Stimulated activated CD4-positive, alpha-beta T cell treated with anti-CD3 and anti-CD28 coated beads, Interleukin-1b, Interleukin-23, amount 100 ng/mL, for 24 hours (primary cell): ENCODE data around the gene MLYCD.
A peak's percentile ranks its signal among the peaks of the same experiment; 100 is the strongest.

ENCODE experiments used
- DNase-seq, 4 experiments: peaks; one replicate each; pipeline ENCODE4 v3.0.0-alpha.2; 2020; ENCODE audit warnings: low read depth in 4 of 4, low spot score in 1 of 4

The MLYCD gene

DNA sequence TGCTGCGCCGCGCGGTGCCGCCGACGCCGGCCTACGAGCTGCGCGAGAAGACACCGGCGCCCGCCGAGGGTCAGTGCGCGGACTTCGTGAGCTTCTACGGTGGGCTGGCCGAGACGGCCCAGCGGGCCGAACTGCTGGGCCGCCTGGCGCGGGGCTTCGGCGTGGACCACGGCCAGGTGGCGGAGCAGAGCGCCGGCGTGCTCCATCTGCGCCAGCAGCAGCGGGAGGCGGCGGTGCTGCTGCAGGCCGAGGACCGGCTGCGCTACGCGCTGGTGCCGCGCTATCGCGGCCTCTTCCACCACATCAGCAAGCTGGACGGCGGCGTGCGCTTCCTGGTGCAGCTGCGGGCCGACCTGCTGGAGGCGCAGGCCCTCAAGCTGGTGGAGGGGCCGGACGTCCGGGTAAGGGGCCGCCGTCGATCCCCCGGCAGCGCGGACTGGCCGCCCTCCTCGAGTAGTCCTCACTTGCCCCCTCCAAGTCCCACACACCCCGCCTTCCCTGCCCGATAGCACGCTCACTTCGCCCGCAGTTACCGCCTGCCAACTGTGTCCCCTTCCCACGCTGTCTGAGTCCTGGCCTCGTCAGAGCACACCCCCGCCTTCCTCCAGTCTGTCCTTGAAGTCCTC is 470 bp downstream of the MLYCD start:
- peak in 2 of 4 experiments; percentile 8 to 11 for DNase-seq

DNA sequence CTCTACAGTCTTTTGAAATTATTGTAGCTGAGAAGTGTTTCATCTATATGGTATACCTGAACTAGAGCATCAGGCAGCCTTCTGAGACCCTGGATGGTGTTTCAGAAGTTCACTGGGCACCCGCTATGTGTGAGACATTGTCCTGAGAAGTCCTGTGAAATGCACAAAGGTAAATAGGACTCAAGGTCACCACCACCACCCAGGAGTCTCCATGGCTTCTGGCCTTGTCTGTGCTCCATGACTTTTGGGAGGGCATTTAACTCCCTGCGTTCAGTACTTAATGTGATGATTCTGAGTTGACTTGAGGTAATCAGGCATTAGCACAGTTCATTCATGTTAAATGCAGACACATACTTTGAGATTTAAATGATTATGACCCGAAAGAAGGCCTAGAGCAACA is 1.1 kb downstream of the MLYCD start:
- no peak for DNase-seq

DNA sequence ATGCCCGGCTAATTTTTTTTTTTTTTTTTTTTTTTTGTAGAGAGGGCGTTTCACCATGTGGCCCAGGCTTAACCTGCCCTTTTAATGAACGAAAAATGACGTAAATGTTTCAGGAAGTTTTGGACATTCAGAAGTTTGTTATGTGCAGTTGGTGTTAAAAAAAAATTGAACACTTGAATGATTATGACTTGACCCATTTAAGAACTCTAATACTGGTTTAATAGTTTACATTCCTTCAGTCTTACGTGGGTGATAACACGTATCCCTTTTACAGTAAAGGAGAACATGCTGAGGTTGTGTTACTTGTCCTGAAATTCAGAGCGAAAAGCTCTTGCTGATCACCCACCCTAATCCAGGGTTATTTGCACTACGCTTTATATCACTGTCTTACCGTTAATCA is 1.7 kb downstream of the MLYCD start:
- no peak for DNase-seq

DNA sequence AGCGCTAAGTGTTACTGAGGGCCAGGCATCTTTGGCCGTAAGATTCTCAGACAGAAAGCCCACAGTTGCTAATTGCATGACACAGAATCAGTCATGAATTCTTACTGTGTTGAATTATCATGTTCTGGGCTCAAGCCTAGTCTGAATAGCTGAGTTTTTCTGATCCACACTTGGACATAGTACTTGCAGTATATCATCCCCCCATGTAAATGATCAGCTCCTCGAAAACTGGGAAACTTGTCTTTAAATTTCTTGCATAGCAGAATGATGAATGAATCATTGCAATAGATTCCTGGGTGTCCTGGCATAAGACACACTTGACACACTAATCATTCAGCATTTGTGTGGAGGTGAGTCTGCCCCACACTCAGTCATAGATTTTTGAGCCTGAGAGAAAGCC is 2.2 kb downstream of the MLYCD start:
- DNase-seq: no peak

DNA sequence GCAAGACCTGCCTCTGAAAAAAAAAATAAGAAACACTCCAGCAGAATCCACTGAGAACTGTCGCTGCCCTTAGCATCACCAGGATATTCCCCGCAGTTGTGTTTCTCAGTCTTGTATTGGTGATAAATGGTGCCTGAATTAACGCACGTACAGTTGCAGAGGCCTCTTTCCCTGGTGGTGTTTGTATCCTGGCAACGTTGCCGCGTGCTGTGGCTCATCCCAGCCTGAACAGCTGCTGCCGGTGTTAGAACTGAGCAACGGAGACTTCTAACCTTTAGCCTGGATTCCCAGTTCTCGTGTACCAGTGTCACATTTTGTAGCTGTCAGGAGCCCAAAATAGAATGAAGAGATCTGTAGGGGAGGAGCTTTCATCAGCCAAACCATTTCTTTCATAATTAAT is 4.8 kb downstream of the MLYCD start:
- no peak for DNase-seq

DNA sequence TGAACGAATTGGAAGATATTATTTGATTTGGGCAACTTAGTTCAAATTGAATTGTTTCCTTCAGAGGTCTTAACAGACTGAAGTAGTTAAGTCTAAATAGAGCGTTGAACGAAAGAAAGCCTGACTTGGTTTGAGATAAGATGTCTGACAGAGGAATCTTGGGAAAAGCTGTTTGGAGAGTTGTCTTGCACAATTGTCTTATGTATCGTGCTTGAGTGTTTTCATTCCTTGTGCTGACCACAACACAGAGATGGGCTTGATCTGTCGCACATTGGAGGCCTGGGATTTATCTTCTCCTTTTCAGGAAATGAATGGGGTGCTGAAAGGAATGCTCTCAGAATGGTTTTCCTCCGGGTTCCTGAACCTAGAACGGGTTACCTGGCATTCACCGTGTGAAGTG is 7.8 kb downstream of the MLYCD start:
- no peak for DNase-seq

DNA sequence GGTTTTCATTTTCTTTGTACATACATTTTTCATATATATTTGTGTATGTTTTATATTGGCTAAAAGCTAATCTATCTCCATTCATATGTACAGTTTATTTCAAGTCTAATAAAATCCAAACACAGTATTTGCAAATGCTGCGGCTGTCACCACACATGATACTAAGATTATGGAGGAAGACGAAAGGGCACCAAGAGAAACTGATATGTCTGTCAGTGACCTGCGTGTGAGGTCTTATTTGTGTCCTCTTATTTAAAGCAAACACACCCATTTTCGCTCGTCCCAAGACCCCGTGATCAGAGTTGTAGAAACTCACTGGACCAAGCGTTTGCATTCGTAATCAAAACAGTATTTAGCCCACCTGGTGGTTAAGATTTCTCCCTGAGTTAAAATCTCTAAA is 8.2 kb downstream of the MLYCD start:
- DNase-seq: no peak

DNA sequence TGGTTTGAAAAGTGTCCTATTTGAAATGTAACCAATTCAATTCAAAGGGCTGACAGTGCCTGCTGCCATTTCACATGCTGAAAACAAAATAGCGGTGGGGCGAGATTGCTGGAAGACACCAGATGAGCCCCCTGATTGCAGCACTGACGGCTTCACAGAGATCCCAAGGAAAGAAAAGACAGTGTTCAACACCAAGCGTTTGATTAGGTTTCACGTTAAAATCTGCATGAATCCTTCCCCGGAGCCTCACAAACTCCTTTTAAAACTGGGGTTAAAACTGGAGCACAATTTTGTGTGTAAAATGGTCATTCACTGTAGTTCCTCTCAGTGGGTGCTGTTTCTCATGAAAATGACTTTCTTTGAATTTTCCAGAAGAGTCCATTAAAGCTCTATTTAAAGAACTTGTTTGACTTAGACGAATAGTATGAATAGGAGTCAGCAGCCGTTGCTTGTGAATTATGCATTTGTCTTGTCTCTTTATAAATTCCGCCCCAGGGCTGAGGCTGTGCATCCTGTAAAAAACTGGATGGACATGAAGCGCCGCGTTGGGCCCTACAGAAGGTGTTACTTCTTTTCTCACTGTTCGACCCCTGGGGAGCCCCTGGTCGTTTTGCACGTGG is 8.8 kb downstream of the MLYCD start:
- no peak for DNase-seq

DNA sequence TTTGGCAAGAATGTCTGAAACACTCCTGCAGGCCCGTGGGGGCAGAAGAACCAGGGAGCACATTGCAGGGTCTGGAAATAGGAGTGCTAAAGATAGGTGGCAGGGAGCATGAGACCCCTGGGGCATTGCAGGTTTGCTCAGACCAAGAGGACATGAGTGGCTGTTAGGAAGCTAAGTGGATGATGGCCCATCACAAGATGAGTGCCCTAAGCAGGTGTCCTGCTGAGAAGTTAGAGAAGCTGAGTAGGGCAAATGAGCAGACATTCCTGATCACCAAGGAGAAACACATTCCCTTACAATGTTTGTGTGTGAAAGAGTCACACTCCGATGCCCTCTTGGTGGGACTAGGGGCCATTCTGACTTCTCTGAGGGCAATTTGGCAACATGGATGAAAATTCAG is 9.9 kb downstream of the MLYCD start:
- DNase-seq: no peak

DNA sequence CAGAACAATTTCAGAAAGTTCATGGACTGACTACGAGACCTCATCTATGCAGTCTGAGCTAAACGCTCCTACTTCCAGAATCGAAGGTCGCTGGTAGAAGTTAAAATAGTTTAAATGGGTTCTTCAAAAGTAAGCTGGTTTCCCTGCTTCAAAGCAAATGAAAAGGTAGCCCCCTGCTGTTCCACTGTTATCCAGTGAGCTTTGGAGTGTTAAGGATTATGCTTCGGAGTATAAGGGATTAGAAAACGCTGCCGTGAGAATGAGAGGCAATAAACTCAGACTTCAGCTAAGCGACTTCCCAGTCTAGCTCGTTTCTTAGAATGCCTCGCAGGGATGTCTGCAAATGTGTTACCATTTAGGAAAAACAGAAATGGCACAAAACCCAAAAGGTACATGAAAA is 12.4 kb downstream of the MLYCD start:
- no peak for DNase-seq

DNA sequence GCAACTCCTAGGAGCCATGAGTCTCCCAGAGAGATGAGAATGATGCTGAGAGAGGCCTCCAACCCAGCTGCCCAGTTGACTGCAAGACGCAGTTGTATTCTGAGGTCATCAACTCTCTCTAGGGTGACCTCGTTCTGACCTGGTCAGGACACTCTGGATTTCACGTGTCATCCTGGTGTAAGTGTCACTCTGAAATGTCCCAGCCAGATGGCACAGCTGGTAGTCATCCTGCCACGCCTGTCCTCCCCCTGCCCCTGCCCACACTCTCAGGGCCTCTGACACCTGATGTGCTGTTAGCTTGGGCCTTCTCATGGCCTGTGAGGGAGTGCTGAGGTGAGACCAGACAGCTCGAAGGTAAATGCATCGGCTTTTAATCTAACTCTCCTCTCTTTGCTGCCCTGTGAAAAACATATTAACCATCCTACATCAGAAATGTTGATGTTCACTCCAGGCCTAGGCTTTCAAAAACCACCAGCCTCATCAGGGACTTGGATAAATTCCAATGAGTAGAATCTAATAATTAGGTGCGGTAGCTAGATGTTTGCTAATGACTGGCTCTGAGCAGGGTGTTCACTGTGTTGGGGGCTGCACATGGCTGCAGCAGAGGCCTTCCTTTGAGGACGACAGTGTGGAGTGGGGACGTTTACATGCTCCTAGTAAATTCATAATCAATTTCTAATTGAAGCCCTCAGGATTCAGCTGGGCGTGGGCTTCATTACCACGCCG is 13.8 kb downstream of the MLYCD start:
- no peak for DNase-seq

DNA sequence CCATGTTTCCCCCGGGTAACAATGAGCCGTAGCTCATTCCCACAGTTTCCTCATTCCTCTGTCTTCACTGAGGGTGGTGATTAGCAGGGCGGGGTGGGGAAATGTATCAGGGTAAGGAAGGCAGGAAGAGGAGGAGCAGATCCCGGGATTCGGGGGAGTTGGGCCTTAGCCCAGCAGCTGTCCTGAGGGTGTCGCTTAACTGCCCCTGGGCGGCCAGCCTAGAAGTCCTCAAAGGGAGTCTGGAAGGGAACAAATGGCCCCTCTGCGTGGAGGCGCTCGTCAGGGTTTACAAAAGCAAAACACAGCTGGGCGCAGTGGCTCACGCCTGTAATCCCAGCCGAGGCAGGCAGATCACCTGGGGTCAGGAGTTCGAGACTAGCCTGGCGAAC is 14.3 kb downstream of the MLYCD start:
- no peak for DNase-seq

DNA sequence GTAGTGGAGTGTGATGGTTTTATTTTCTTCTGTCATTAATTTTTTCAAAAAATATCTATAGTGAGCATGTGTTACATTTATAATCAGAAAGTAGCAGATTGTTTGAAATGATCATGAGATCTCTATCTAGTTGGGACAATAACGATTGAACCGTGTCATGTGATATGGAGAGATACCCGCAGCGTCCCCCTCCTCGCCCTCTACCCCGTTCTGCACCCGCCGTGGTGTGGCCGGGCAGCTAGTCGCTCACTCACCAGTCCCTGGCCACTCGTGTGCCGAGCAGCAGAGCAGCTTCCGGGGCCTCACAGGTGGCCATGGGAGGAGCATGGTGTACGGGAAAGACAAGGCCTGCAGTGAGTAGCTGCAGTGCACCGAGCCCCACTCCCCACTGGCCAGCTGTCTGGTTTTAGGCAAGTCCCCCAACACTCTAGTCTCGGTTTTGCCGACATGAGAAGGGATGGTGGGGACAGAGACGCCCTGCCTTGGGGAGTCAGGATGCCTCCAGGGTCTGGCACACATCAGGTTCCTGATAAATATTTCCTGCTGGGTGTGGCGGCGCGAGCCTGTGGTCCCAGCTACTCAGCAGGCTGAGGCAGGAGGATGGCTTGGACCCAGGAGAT is 15.3 kb downstream of the MLYCD start:
- no peak for DNase-seq

DNA sequence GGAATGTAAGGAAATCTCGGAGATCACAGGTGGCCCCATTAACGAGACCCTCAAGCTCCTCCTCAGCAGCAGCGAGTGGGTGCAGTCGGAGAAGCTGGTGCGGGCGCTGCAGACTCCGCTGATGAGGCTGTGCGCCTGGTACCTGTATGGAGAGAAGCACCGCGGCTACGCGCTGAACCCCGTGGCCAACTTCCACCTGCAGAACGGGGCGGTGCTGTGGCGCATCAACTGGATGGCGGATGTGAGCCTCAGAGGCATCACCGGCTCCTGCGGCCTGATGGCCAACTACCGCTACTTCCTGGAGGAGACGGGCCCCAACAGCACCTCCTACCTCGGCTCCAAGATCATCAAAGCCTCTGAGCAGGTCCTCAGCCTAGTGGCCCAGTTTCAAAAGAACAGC is 16.2 kb downstream of the MLYCD start:
- DNase-seq: no peak

DNA sequence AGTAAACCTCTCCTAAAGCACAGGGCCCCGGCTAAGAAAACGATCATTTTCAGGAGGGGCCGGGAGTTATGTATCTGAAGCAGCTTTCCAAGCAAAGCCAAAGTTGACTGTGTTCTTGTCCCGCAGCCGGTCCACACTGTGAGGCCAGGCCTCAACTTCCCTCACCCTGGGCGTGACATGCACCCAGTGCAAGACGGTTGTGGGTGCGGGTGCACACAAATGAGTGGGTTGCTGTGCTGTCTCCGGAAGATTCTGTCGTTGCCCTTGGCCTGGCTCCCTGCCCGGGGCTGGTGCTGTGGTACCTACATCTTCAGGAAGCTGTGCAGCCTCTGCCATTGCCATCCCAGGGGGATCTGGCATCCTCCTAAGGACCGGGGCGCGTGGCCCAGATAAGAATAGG is 16.6 kb downstream of the MLYCD start:
- DNase-seq: no peak

DNA sequence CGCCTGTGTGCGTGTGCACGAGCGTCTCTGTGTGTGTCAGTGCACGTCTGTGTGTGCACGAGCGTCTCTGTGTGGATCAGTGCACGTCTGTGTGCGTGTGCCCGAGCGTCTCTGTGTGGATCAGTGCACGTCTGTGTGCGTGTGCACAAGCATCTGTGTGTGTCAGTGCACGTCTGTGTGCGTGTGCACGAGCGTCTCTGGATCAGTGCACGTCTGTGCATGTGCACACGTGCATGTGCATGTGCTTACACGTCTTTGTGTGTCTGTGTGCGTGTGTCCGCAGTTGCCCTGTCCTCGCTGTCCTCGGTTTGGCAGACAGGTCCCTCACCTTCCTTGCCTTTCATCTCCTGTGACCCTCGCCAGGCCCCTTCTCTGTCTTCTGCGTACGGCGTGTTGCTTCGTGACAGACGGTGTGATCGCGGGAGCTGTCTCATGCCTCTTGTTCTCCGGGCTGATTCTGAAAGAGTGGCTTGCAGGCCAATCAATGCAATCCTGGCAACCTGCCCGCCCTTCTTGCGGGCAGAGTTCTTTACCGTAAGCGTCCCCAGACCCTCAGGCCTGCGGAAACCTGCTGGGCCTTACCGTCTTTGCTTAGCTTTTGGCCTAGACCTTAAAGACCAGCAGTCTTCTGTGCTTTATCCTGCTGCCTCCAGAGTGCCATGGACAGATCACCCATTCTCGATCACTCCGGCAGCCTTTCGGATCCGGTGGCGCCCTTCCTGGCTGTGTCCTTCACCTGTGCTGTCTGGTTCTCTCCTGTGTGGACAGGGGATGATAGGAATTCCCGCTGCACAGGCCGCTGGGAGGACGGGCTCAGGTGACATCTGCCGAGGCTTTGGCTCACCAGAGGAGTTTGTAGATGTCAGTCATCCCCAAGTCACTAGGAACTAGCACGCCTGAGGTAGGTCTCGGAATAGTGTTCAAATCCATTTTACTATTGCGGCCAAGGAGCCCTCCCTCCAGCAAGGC is 18.5 kb downstream of the MLYCD start:
- DNase-seq: no peak

DNA sequence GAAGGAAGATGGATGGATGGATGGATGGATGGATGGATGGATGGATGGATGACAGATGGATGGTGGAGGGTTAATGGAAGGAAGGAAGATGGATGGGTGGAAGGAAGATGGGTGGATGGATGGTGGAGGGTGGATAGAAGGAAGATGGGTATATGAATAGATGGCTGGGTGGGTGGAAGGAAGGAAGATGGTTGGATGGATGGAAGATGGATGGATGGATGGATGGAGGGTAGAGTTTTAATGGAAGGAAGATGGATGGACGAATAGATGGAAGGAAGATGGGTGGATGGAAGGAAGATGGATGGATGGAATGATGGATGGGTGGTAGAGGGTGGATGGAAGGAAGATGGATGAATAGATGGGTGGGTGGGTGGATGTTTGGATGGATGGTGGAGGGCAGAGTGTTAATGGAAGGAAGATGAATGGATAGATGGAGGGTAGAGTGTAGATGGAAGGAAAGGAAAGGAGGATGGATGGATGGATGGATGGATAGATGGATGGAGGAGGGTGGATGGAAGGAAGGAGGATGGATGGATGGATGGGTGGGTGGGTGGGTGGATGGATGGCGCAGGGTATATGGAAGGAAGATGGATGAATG is 22.1 kb downstream of the MLYCD start:
- no peak for DNase-seq

DNA sequence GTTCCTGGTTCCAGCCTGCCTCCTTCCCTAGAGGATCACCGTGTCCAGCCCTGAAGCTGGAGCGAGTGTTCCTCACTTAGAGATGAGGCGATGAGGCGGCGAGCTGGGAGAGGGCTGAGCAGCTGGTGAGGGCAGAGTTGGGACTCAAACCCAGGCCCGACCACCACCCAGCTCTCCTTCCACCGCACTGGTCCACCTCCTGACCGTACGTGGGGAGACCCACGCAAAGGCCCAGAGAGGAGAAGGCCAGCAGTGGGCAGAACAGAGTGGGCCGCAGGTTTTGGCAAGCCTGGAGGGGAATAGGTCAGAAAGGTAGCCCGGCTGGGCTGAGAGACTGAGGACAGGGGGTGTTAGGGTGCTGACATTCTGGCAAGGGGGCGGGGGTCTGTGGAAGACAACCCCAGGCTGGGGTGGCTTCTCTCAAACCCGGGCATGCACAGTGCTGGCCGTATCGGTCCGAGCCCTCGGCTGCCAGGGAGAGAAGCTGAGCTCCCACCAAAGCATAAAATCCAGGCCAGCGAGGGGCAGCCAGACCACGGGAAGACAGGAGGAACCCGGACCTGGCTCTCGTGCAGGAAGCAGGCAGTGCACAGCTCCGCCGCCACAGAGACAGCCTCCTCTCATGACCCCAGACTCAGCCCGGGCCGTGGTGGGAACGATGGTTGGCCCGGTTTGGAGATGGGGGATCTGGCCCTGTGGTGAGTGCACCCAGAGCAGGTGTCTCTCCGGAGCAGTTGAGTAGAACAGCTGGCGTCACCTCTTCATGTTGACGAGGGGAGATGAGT is 24.9 kb downstream of the MLYCD start:
- DNase-seq: no peak

DNA sequence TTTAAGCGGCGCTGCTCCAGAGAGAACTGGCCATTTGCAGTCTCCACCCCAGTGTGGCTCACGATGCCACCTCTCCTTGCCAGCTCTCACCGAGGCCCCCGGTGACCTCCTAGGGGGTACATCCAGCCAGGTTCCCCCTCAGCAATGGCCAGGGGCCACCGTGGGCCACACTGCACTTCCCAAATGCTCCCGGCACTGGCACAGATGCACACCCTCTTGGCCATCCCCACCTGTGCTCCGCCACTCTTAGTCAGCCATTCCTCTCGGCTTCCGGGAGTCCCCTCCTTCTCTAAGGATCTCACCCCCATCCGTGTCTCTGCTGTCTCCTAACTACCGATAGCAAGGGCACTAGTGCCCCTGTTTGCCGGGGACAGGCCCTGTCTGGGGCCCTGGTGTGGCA is 25.8 kb downstream of the MLYCD start:
- DNase-seq: no peak
